Liver (tissue), 9 donors: ENCODE data around the gene CHST14. TPM values are rescaled to one million over a fixed set of nuclear protein-coding genes. Genes with fewer than 3 reads are reported as not detected.

Experiments
- DNase-seq: peaks from one replicate; pipeline ENCODE4 v3.0.0-alpha.2; 2017; ENCODE audit warnings: low spot score
- H3K27ac ChIP-seq, 2 donors: one replicate each; pipeline ENCODE4 v1.7.0; 2013; ENCODE audit warnings: inconsistent platforms in 2 of 2, low read length in 2 of 2, control low read depth in 1 of 2, low read depth in 1 of 2, mild to moderate bottlenecking in 1 of 2
- H3K27me3 ChIP-seq, 4 donors: one replicate each; pipeline versions ENCODE4 v1.6.1 to v1.7.0; 2013; ENCODE audit warnings: low read length in 3 of 4, inconsistent platforms in 1 of 4, mild to moderate bottlenecking in 1 of 4, moderate library complexity in 1 of 4; ENCODE audit not compliant: control insufficient read depth in 4 of 4, insufficient read depth in 4 of 4
- H3K36me3 ChIP-seq, 4 donors: one replicate each; pipeline versions ENCODE4 v1.6.1 to v1.7.0; 2013; ENCODE audit warnings: low read length in 3 of 4, mild to moderate bottlenecking in 3 of 4, low read depth in 1 of 4, moderate library complexity in 1 of 4; ENCODE audit not compliant: control insufficient read depth in 4 of 4, insufficient read depth in 3 of 4
- H3K4me1 ChIP-seq, 4 donors: one replicate each; pipeline versions ENCODE4 v1.6.1 to v1.7.0; 2013; ENCODE audit warnings: low read length in 3 of 4, mild to moderate bottlenecking in 3 of 4, moderate library complexity in 1 of 4; ENCODE audit not compliant: control insufficient read depth in 4 of 4, insufficient read depth in 4 of 4
- H3K4me3 ChIP-seq, 3 donors: one replicate each; pipeline versions ENCODE4 v1.6.1 to v1.7.0; 2013; ENCODE audit warnings: low read length in 3 of 3, control low read depth in 1 of 3, low read depth in 1 of 3, mild to moderate bottlenecking in 1 of 3
- H3K9ac ChIP-seq, 2 donors: one replicate each; pipeline ENCODE4 v1.7.0; 2013; ENCODE audit warnings: low read length in 2 of 2, mild to moderate bottlenecking in 2 of 2, moderate library complexity in 2 of 2, control low read depth in 1 of 2, low read depth in 1 of 2
- H3K9me3 ChIP-seq, 4 donors: one replicate each; pipeline versions ENCODE4 v1.6.1 to v1.7.0; 2013; ENCODE audit warnings: low read length in 3 of 4; ENCODE audit not compliant: control insufficient read depth in 4 of 4
- ATF3 ChIP-seq: IDR thresholded peaks from 2 replicates; pipeline ENCODE4 v1.6.1; 2016; ENCODE audit warnings: antibody characterized with exemption
- CTCF ChIP-seq: fragments of 150-350 bp; IDR thresholded peaks from 2 replicates; pipeline ENCODE4 v1.5.1; 2017; ENCODE audit warnings: improper control_type of control experiment, low read depth, low read length; ENCODE audit not compliant: missing input control
- EGR1 ChIP-seq, 2 donors: IDR thresholded peaks; 2 replicates each; pipeline ENCODE4 v1.6.1; 2016 to 2018; ENCODE audit warnings: antibody characterized with exemption in 2 of 2, low read depth in 2 of 2
- FOXA1 ChIP-seq: IDR thresholded peaks from 2 replicates; pipeline ENCODE4 v1.6.1; 2016; ENCODE audit warnings: antibody characterized with exemption
- GABPA ChIP-seq, 2 donors: IDR thresholded peaks in 1 of 2; conservative IDR thresholded peaks in 1 of 2; 2 replicates each; pipeline ENCODE4 v1.6.1; 2016; ENCODE audit warnings: antibody characterized with exemption in 2 of 2, mild to moderate bottlenecking in 1 of 2, moderate library complexity in 1 of 2
- HNF4A ChIP-seq, 2 donors: conservative IDR thresholded peaks; 2 replicates each; pipeline ENCODE4 v1.6.1; 2016; ENCODE audit warnings: antibody characterized with exemption in 2 of 2, mild to moderate bottlenecking in 2 of 2
- MAX ChIP-seq: IDR thresholded peaks from 2 replicates; pipeline ENCODE4 v1.6.1; 2016; ENCODE audit warnings: antibody characterized with exemption
- RAD21 ChIP-seq, 2 donors: IDR thresholded peaks; 2 replicates each; pipeline ENCODE4 v1.6.1; 2016; ENCODE audit warnings: antibody characterized with exemption in 2 of 2, mild to moderate bottlenecking in 2 of 2
- REST ChIP-seq: IDR thresholded peaks from 2 replicates; pipeline ENCODE4 v1.6.1; 2016; ENCODE audit warnings: antibody characterized with exemption, mild to moderate bottlenecking
- RXRA ChIP-seq, 2 donors: IDR thresholded peaks; 2 replicates each; pipeline ENCODE4 v1.6.1; 2017 to 2018; ENCODE audit warnings: antibody characterized with exemption in 2 of 2, mild to moderate bottlenecking in 1 of 2
- SP1 ChIP-seq: IDR thresholded peaks from 2 replicates; pipeline ENCODE4 v1.6.1; 2018; ENCODE audit warnings: antibody characterized with exemption, mild to moderate bottlenecking
- TAF1 ChIP-seq: conservative IDR thresholded peaks from 2 replicates; pipeline ENCODE4 v1.6.1; 2016; ENCODE audit warnings: antibody characterized with exemption, mild to moderate bottlenecking
- YY1 ChIP-seq: IDR thresholded peaks from 2 replicates; pipeline ENCODE4 v1.6.1; 2016; ENCODE audit warnings: antibody characterized with exemption, mild to moderate bottlenecking
- WGBS: extraction: QIAGEN DNeasy Blood & Tissue Kit; methylation state at CpG from one replicate; pipeline ENCODE4 v1.1.7; 2013; 5-methylcytosine and 5-hydroxymethylcytosine counted together
- polyA plus RNA-seq, 2 donors: library from polyadenylated mRNA; stranded (reverse) in 1 of 2; unstranded in 1 of 2; fragments of 200-250 nt in 1 of 2; fragments of >200 nt in 1 of 2; fragmentation: Nextera tagmentation in 1 of 2; extraction: Ambion mirVana in 1 of 2; gene quantifications; one replicate each; pipeline versions ENCODE4 v1.2.1 to v1.2.3, GENCODE V29; 2013 to 2015
- total RNA-seq, 2 donors: library from RNA; depleted of rRNA; stranded (reverse); fragments of >200 nt; gene quantifications; one replicate each; pipeline ENCODE4 v1.2.3, GENCODE V29; 2014
- donor health status: healthy.
- donor health status: healthy.
- donor health status: healthy.
- donor health status: healthy.
- donor health status: healthy.

Gene CHST14
- total and polyA plus RNA-seq, 4 donors: 2.3 to 5.3 (median 3.1) TPM

GRCh38 chr15:40474581-40474980, 3.8 kb downstream of the CHST14 start:
- no peaks in the 10 kb centered on the region for H3K36me3 ChIP-seq
- peaks cover 3 to 18% (median 11%) of the 10 kb centered on the region in 4 donors for H3K4me1 ChIP-seq
- H3K27me3 ChIP-seq: no peaks in the 10 kb centered on the region
- no peak overlapping the region for H3K9ac ChIP-seq
- no peak overlapping the region for H3K4me3 ChIP-seq
- no peak for DNase-seq
- WGBS: 86% methylated on average over 8 of the region's 8 CpGs
- H3K9me3 ChIP-seq: no peaks in the 10 kb centered on the region
- TF ChIP-seq RXRA (IDR thresholded peaks at IDR 0.05) (no peak), TAF1 (no peak), MAX (no peak), RAD21 (IDR thresholded peaks at IDR 0.05) (no peak), SP1 (no peak)
- H3K27ac ChIP-seq: no peak overlapping the region

- no peak overlapping the region for H3K27ac ChIP-seq
- no peak overlapping the region for H3K4me3 ChIP-seq
- DNase-seq: no peak
- H3K27me3 ChIP-seq: no peaks in the 10 kb centered on the region
- no peak overlapping the region for H3K9ac ChIP-seq
- WGBS: 72% methylated on average over 5 of the region's 5 CpGs
- no peaks in the 10 kb centered on the region for H3K36me3 ChIP-seq
- no peaks in the 10 kb centered on the region for H3K9me3 ChIP-seq
- H3K4me1 ChIP-seq: no peaks in the 10 kb centered on the region
- no peak for TF ChIP-seq CTCF
Measured at GRCh38 chr15:40477642-40478327, 7.0 kb downstream of the CHST14 start.

- Histone ChIP-seq H3K27ac (no peak overlapping the region), H3K4me3 (no peak overlapping the region), H3K4me1 (no peaks in the 10 kb centered on the region), H3K9ac (no peak overlapping the region), H3K36me3 (no peaks in the 10 kb centered on the region), H3K27me3 (no peaks in the 10 kb centered on the region), H3K9me3 (no peaks in the 10 kb centered on the region)
- no peak for DNase-seq
- TF ChIP-seq ATF3: no peak
Measured at GRCh38 chr15:40479024-40479423, 8.2 kb downstream of the CHST14 start.

GRCh38 chr15:40481341-40482074, 10.7 kb downstream of the CHST14 start:
- no peak for DNase-seq
- H3K27ac ChIP-seq: no peak overlapping the region
- H3K9me3 ChIP-seq: no peaks in the 10 kb centered on the region
- H3K9ac ChIP-seq: no peak overlapping the region
- no peaks in the 10 kb centered on the region for H3K27me3 ChIP-seq
- H3K4me1 ChIP-seq: no peaks in the 10 kb centered on the region
- 93% methylated on average over 1 of the region's 1 CpG for WGBS
- H3K36me3 ChIP-seq: no peaks in the 10 kb centered on the region
- no peak overlapping the region for H3K4me3 ChIP-seq
- TF ChIP-seq HNF4A (conservative IDR thresholded peaks at IDR 0.05) (no peak), FOXA1 (no peak), REST (no peak), YY1 (no peak), ATF3 (no peak), MAX (no peak), GABPA (IDR thresholded peaks at IDR 0.05 in 1 of 2, conservative IDR thresholded peaks at IDR 0.05 in 1 of 2) (no peak), EGR1 (IDR thresholded peaks at IDR 0.05; ENCODE audit: low read depth in 2 of 2) (no peak)
